ENCODE results near the gene NAA40.
"Not testable (repeated sequence)": the region's sequence is repeated elsewhere in the genome, so short reads cannot be mapped to it uniquely, and the experiment has no call there.

Gene NAA40

GRCh38 chr11:63933459-63933858, 5.3 kb upstream of the NAA40 start:
- no peak for DNase-seq (ENCODE audit: insufficient read length, low spot score)
- FAIRE-seq, result no peak

GRCh38 chr11:63937713-63938478, 906 bp upstream of the NAA40 start:
- FAIRE-seq, result no peak
- DNase-seq (ENCODE audit: insufficient read length, low spot score), result peak; percentile 45

- FAIRE-seq, result no peak
- DNase-seq (ENCODE audit: insufficient read length, low spot score), result no peak
Measured at GRCh38 chr11:63939397-63939891, 642 bp downstream of the NAA40 start.

- DNase-seq (ENCODE audit: insufficient read length, low spot score) (no peak), FAIRE-seq (no peak)
Measured at GRCh38 chr11:63940786-63941185, 2.0 kb downstream of the NAA40 start.

- no peak for FAIRE-seq
- no peak for DNase-seq (ENCODE audit: insufficient read length, low spot score)
Measured at GRCh38 chr11:63941901-63942300, 3.1 kb downstream of the NAA40 start.

GRCh38 chr11:63942803-63943202, 4.0 kb downstream of the NAA40 start:
- DNase-seq (ENCODE audit: insufficient read length, low spot score), result no peak
- FAIRE-seq, result no peak

GRCh38 chr11:63944987-63945386, 6.2 kb downstream of the NAA40 start:
- DNase-seq (ENCODE audit: insufficient read length, low spot score), result no peak
- FAIRE-seq, result no peak

GRCh38 chr11:63945477-63946163, 6.8 kb downstream of the NAA40 start:
- peak; percentile 59 for DNase-seq (ENCODE audit: insufficient read length, low spot score)
- FAIRE-seq, result no peak

GRCh38 chr11:63951779-63952536, 13.2 kb downstream of the NAA40 start:
- DNase-seq (ENCODE audit: insufficient read length, low spot score), result no peak
- FAIRE-seq, result no peak

- FAIRE-seq (no peak), DNase-seq (ENCODE audit: insufficient read length, low spot score) (no peak)
Measured at GRCh38 chr11:63952570-63952969, 13.8 kb downstream of the NAA40 start.

- no peak for DNase-seq (ENCODE audit: insufficient read length, low spot score)
- FAIRE-seq, result no peak
Measured at GRCh38 chr11:63958008-63958407, 19.2 kb downstream of the NAA40 start.

- FAIRE-seq, result no peak
- DNase-seq (ENCODE audit: insufficient read length, low spot score), result no peak
Measured at GRCh38 chr11:63961608-63962412, 23.0 kb downstream of the NAA40 start.

- DNase-seq (ENCODE audit: insufficient read length, low spot score); FAIRE-seq: not testable (repeated sequence)
Measured at GRCh38 chr11:63963895-63964294, 25.1 kb downstream of the NAA40 start.

GRCh38 chr11:63966444-63966843, 27.6 kb downstream of the NAA40 start:
- no peak for DNase-seq (ENCODE audit: insufficient read length, low spot score)
- no peak for FAIRE-seq

GRCh38 chr11:63969461-63969860, 30.7 kb downstream of the NAA40 start:
- no peak for FAIRE-seq

GRCh38 chr11:63970902-63971301, 32.1 kb downstream of the NAA40 start:
- no peak for FAIRE-seq
- DNase-seq (ENCODE audit: insufficient read length, low spot score), result no peak

More at GRCh38 chr11:63969461-63969860, 30.7 kb downstream of the NAA40 start:
- no peak for DNase-seq (ENCODE audit: insufficient read length, low spot score)

- not testable (repeated sequence) for DNase-seq (ENCODE audit: insufficient read length, low spot score); FAIRE-seq
Measured at GRCh38 chr11:63973912-63974258, 35.1 kb downstream of the NAA40 start.

- no peak for FAIRE-seq
Measured at GRCh38 chr11:63974259-63975143, 35.7 kb downstream of the NAA40 start, which contains the start of gene COX8A. TSS of gene COX8A (plus strand) at chr11:63974620. CDS start at chr11:63974681, 61 bp downstream.

GRCh38 chr11:63978551-63979239, 39.9 kb downstream of the NAA40 start:
- FAIRE-seq (no peak), DNase-seq (ENCODE audit: insufficient read length, low spot score) (no peak)

More at GRCh38 chr11:63974259-63975143, 35.7 kb downstream of the NAA40 start, which contains the start of gene COX8A:
- DNase-seq (ENCODE audit: insufficient read length, low spot score), result peak; percentile 98
